OCI-LY1 (cell line): ENCODE data around the gene AMDHD2.

Source experiments
- EZH2 ChIP-seq: fragments of 200-600 bp; sonication (generic), shearing (Covaris generic); IDR thresholded peaks from 2 replicates; pipeline ENCODE4 v1.8.0; 2017; ENCODE audit warnings: borderline replicate concordance, mixed run types, mild to moderate bottlenecking, antibody characterized with exemption, low read length, moderate library complexity, mixed read lengths
- TF ChIP-seq, protein P1 (sequence below): fragments of 200-600 bp; sonication (generic), shearing (Covaris generic); IDR thresholded peaks from 2 replicates; pipeline ENCODE4 v1.5.1; 2017; ENCODE audit warnings: mild to moderate bottlenecking, antibody characterized with exemption, low read length, moderate library complexity, mixed read lengths

DNA sequence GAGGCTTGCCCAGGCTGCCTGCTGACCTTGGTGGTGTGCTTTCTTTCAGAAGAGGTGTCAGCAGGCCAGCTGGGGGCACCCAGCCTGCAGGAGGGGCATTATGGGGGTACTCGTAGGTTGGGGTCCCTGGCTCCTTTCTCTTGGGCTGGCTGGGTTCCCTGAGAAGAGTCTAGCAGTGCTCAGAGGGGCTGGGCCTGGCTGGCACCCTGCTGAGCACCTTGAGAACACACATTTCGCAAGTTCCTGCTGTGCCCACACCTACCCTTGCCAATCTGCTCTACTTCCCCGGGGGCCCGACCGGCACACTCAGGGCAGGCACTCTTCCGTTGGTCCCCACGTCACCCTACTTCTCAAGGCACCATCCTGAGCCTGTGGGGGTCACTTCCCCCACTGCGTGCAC, 6.0 kb downstream of the AMDHD2 start:
- TF ChIP-seq, protein P1, sequence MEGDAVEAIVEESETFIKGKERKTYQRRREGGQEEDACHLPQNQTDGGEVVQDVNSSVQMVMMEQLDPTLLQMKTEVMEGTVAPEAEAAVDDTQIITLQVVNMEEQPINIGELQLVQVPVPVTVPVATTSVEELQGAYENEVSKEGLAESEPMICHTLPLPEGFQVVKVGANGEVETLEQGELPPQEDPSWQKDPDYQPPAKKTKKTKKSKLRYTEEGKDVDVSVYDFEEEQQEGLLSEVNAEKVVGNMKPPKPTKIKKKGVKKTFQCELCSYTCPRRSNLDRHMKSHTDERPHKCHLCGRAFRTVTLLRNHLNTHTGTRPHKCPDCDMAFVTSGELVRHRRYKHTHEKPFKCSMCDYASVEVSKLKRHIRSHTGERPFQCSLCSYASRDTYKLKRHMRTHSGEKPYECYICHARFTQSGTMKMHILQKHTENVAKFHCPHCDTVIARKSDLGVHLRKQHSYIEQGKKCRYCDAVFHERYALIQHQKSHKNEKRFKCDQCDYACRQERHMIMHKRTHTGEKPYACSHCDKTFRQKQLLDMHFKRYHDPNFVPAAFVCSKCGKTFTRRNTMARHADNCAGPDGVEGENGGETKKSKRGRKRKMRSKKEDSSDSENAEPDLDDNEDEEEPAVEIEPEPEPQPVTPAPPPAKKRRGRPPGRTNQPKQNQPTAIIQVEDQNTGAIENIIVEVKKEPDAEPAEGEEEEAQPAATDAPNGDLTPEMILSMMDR = no peak
- TF ChIP-seq EZH2 = no peak
